C4-2B (cell line): ENCODE data around the gene HCFC1.

Experiments used
- ZFX ChIP-seq: fragments of 450-650 bp; IDR thresholded peaks from 2 replicates; pipeline ENCODE4 v1.6.1; 2017
- TF ChIP-seq, protein P1 (sequence below): fragments of 450-650 bp; conservative IDR thresholded peaks from 2 replicates; pipeline ENCODE4 v1.5.1; 2017; ENCODE audit warnings: mild to moderate bottlenecking

DNA sequence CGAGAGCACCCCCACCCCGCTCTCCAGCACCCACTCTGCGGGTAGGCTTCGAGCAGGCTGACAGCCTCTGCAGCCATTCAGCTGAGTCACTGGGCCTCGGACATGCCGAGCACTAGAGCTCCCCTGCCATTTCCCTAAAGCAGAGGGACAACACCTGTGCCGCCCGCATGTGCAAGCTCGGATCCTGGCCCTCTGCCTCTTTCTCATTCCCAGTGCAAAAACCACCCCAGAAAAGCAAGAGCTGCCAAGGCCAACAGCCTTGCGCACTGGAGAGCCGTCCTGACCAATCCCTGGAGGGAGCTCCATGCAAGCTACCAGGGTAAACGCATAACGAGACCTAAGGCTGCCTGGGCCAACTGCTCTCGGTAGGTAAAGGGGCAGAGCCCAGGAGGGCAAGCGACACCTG is 5.3 kb downstream of the HCFC1 start:
- TF ChIP-seq, protein P1, sequence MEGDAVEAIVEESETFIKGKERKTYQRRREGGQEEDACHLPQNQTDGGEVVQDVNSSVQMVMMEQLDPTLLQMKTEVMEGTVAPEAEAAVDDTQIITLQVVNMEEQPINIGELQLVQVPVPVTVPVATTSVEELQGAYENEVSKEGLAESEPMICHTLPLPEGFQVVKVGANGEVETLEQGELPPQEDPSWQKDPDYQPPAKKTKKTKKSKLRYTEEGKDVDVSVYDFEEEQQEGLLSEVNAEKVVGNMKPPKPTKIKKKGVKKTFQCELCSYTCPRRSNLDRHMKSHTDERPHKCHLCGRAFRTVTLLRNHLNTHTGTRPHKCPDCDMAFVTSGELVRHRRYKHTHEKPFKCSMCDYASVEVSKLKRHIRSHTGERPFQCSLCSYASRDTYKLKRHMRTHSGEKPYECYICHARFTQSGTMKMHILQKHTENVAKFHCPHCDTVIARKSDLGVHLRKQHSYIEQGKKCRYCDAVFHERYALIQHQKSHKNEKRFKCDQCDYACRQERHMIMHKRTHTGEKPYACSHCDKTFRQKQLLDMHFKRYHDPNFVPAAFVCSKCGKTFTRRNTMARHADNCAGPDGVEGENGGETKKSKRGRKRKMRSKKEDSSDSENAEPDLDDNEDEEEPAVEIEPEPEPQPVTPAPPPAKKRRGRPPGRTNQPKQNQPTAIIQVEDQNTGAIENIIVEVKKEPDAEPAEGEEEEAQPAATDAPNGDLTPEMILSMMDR = no peak
- TF ChIP-seq ZFX = no peak
